Measurements from ENCODE around the gene SLC39A7.

DNA sequence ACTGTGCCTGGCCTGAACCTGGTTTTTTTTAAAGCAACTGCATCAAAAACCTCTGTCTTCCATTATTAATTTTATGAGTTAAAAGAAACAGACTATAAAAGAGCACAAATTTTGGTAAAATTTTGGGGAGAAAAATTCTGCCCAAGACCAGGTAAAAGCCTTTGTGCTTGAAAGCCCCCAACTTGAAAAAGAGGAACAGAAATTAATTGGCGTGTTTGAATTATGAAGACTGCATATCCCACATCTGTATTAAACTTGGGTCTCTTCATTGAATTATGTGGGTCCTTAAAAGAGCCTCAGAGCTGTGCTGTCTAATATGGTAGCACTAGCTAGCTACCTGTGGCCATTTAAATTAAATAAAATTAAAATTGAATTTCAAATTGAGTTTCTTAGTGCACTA, 49.6 kb upstream of the SLC39A7 start:
- TF ChIP-seq, protein P1, sequence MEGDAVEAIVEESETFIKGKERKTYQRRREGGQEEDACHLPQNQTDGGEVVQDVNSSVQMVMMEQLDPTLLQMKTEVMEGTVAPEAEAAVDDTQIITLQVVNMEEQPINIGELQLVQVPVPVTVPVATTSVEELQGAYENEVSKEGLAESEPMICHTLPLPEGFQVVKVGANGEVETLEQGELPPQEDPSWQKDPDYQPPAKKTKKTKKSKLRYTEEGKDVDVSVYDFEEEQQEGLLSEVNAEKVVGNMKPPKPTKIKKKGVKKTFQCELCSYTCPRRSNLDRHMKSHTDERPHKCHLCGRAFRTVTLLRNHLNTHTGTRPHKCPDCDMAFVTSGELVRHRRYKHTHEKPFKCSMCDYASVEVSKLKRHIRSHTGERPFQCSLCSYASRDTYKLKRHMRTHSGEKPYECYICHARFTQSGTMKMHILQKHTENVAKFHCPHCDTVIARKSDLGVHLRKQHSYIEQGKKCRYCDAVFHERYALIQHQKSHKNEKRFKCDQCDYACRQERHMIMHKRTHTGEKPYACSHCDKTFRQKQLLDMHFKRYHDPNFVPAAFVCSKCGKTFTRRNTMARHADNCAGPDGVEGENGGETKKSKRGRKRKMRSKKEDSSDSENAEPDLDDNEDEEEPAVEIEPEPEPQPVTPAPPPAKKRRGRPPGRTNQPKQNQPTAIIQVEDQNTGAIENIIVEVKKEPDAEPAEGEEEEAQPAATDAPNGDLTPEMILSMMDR (IDR thresholded peaks at IDR 0.05): no peak
- TF ChIP-seq POLR2A (IDR thresholded peaks at IDR 0.05): no peak
